NCI-H1694 (cell line): ENCODE results near the gene PTPRR.

ENCODE experiments used
- DNase-seq: peaks from one replicate; lab custom pipeline; 2025; lab: John Stamatoyannopoulos, UW

The PTPRR gene

DNA sequence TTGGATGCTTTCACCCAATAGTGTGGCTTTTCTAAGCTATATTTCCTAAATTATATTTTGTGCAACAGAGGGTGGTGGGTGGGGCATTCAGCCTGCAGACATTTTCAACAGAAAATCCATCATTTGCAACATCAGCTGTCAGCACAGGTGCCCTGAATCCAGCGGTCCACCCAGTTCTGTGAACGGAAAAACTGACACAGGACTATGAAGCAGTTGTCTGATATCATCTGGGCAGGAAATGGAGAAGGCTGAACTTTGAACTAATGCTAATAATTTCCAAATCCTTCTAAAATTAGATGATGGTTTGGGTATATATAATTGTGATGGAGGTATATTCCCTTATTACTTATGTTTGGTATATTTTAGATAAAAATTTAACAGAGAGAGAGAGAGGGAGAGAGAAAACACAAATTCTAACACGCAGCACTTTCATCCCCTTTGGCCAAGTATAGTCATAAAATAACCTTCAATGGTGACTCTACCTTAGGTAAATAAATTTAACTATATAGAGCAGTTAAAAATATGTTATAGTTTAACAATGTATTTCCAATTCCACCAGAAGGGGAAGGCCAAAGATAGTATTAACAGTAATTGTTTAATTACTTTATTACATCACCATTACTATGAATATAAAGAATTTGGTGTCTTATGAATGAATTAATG is 225.0 kb downstream of the PTPRR start:
- no peak for DNase-seq

DNA sequence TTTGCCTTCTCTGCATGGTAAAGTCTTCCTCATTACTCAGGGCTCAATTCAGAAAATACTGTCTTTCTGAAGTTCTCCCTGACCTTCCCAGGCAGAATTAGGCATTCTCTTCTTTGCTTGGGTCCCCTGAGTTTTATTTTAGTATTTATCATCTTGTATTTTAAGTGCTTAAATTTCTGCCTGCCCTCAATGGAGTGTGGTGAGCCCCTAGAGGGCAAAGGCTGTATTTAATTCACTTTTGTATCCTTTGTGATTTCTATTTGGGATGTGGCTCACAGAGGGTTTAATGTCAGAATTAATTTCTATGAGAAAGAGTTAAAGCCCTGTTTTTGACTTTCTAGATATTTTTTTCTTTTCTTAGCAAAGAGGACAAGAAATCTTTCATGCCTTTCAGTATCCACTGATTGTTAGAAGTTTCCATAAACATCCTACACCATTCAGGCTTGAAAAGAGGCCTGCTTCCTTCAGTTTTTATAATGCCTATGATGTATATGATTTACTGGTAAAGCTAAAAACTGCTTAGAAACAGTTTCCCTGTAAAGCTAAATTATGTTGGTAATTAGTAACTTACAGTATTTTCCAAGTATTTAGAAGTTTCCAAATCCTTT is 227.8 kb downstream of the PTPRR start:
- no peak for DNase-seq

DNA sequence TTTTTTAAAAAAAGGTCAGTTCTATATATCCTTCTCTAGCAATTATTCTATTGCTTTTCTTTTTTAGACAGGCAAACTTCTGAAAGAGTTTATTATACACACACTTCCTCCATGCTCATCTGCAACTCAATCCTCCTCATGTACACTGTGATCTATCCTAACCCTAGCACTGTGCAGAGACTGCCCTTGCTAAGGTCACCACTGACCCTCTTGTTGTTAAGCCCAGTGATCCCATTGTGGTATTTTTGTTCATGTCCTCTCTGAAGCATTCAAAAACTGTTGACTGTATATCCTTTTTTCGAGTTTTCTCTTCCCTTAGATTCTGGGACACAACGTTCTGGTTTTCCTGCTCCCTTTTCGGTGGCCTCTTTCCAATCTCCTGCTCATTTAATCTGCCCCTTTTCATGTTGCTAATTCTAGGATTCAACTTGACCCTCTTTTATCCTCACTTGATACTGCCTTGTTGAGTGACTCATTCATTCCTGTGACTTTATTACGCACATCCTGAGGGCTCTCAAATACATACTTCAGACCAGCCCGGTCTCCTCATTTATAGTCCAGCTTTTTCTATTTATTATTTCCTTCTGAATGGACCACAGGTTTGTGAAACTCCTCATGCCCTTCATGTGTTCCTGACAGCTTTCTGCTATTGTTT is 229.4 kb downstream of the PTPRR start:
- DNase-seq, result no peak

DNA sequence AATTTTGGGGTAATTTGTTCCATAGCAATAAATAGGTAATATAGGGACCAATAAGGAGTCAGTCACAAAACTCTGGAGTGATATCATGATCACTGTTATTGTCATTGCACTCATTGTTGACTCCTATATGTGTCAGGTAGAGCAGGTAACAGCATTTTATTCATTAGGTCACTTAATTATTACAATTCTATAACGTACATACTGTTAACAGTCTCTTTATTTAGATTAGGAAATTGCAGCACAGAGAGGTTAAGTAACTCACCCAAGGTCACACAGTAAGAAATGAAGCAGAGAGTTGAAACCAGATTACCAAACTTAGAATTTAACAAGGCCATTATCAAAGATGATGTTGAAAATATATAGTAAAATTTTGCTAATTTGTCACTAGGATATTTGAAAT is 233.6 kb downstream of the PTPRR start:
- no peak for DNase-seq

GRCh38 chr12:70686299-70686698 is 234.2 kb downstream of the PTPRR start:
- DNase-seq, result no peak

DNA sequence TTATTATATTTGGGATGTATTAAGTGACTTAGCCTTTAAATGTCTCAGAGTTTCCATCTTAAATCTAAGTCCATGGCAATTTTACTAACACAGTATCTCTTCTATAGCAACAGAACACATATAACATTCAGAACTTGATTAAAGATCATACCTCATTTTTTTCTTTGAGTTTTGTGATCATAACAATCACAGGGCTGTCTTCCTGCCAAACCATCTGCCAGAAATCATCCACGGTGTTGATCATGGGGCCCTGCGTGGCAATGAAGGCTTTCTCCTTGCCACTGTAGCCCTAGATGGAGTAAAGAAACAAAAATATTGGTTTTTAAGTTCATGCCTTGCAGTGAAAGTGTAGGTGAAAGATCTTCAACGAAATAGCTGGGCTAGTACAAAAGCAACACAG is 236.6 kb downstream of the PTPRR start:
- DNase-seq, result no peak

- DNase-seq, result no peak
Observed at GRCh38 chr12:70671698-70672097, 248.8 kb downstream of the PTPRR start.

GRCh38 chr12:70670948-70671347 is 249.6 kb downstream of the PTPRR start:
- DNase-seq, result no peak

- DNase-seq, result no peak
Observed at GRCh38 chr12:70667253-70667652, 253.3 kb downstream of the PTPRR start.

- DNase-seq, result no peak
Observed at GRCh38 chr12:70666364-70666763, 254.2 kb downstream of the PTPRR start.

DNA sequence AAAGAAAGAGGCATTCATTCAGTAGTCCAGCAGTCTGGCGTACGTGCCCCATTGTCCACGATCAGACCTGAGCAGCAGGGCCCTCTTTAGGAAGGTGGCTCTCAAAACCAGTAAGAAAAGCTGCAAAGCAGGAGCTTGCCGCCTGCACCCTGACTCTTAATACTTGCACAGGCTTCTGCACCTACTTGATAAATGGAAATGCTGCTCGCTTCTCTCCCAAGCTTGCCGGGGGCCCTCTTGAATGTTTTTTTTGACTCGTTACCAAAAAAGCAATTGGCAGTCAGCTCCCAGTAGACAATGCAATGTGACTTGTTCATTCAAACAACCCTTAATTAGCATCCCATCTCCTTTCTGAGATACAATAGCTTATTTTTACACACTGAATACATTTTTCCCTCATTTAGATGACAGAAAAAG is 256.1 kb downstream of the PTPRR start:
- no peak for DNase-seq

GRCh38 chr12:70663838-70664237 is 256.7 kb downstream of the PTPRR start:
- DNase-seq, result no peak

DNA sequence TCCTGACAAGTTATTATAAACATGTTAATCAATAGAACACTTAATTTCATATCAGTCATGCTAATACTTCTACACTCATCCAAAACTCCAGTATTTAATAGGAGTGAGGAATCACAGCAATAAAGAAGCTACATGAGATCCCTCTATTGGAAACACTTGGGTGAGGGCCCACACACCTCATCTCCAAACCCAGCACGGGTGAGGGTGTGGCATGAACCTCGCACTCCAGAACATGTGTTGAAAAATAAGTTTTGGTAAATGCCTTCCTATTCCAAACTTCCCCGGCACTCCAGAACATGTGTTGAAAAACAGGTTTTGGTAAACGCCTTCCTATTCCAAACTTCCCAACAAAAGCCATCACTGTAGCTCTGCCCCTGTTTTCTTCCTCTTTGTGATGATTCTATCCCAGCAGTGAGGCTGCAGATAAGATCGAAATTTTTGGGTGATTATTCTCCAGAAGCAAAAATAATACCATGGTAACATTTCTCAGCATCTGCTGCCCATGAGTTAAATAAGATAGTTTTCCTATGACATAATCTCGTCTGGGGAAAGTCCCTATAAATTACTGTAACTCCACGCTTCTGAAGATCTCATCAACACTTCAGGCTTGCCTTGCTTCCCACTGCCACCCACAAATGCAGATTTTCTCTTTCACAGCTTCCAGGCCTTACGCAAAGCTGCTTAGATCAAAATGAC is 258.9 kb downstream of the PTPRR start:
- DNase-seq, result no peak

- DNase-seq, result no peak
Observed at GRCh38 chr12:70660620-70661219, 259.8 kb downstream of the PTPRR start.

DNA sequence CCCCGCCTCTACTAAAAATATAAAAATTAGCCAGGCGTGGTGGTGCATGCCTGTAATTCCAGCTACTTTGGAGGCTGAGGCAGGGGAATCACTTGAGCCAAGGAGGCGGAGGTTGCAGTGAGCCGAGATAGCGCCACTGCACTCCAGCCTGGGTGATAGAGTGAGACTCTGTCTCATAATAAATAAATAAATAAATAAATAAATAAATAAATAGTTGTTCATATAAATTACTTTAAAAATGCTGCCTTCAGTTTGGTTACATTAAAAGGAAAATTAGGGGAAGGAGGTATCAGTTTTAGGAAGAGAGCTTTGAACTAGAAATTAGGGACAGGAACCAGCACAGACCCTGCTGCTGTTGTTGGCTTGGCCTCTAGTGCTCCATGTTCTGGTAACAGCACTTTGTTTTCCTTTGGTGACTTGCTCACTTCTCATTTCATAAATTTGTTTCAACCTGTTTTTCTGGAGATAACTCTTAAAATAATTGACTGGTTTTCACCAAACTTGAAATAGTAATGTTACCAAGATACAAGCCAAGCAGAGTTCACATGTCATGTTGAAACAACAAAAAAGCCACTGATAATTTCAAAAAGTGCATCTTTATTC is 260.4 kb downstream of the PTPRR start:
- no peak for DNase-seq

DNA sequence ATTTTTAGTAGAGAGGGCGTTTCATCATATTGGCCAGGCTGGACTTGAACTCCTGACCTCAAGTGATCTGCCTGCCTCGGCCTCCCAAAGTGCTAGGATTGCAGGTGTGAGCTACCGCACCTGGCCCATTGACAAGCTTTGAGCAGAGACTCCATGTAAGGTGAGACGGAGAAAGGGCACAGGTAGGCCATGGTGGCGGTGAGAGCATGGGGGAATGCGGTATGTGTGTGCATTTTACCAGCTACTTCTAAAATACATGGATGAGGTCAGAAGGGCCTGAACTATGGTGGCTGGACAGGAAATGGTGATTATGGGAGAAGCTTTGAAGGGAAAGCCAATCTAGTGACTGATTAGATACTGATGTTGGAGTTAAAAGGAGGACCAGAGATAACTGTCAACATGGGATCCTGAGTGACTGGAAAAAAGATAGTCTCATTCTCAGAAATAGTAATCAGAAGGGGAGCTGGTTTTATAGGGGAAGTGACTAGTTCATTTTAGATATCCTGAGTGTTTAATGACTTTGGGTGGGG is 261.4 kb downstream of the PTPRR start:
- DNase-seq, result no peak

- no peak for DNase-seq
Observed at GRCh38 chr12:70657616-70658286, 262.8 kb downstream of the PTPRR start.

- no peak for DNase-seq
Observed at GRCh38 chr12:70652451-70652850, 268.1 kb downstream of the PTPRR start.

DNA sequence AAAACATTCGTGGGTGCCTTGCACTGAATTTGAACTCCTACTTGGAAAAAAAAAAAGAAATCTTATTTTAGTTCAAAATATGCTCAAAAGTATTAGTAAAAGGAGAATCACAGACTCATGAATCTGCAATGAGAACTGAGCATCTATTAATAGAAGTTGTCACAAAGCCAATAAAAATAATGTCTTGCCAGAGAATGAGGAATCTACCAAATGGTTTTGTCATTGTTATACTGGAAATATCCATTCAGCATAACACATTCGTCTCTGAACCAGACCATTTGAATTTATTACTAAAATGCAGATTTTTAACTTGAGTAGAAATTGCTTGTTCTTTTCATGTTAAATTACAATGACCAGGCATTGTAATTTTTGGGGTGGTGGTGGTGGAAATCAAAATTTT is 271.7 kb downstream of the PTPRR start:
- DNase-seq, result no peak

GRCh38 chr12:70648191-70648590 is 272.3 kb downstream of the PTPRR start:
- no peak for DNase-seq

- no peak for DNase-seq
Observed at GRCh38 chr12:70646850-70647249, 273.7 kb downstream of the PTPRR start.
